Lower leg skin (tissue), 3 donors: Measurements from ENCODE around the gene SRPRB.

Source experiments
- CTCF ChIP-seq, 3 donors: fragments of 450-650 bp; IDR thresholded peaks; one replicate each; pipeline ENCODE4 v1.5.1; 2016; ENCODE audit warnings: antibody characterized with exemption in 3 of 3, mild to moderate bottlenecking in 3 of 3, moderate library complexity in 2 of 3
- POLR2A ChIP-seq, 2 donors: fragments of 450-650 bp; IDR thresholded peaks; one replicate each; pipeline ENCODE4 v1.6.1; 2016 to 2017; ENCODE audit warnings: antibody characterized with exemption in 2 of 2, mild to moderate bottlenecking in 1 of 2, moderate library complexity in 1 of 2

GRCh38 chr3:133788024-133788423, 17.6 kb upstream of the SRPRB start:
- TF ChIP-seq CTCF (IDR thresholded peaks at IDR 0.05) (no peak), POLR2A (IDR thresholded peaks at IDR 0.05) (no peak)
